GM13977 (cell line): ENCODE results near the gene PLCG1.

Experiments
- DNase-seq: peaks from one replicate; pipeline ENCODE4 v3.0.0; 2012; ENCODE audit warnings: low spot score
- in situ Hi-C: fragments of 300-500 bp; cut with MboI; formaldehyde crosslinking; loops from one replicate; pipeline ENCODE4 v1.12.0; 2022; ENCODE audit warnings: low sequenced_read_pairs, low pct_unique_long_range_greater_than_20kb, mixed read lengths, inconsistent platforms; ENCODE audit not compliant: unreplicated experiment
- TF ChIP-seq, protein P1 (sequence below): IDR thresholded peaks from 2 replicates; pipeline ENCODE4 v1.5.1; 2012; ENCODE audit warnings: mild to moderate bottlenecking, control low read depth; ENCODE audit not compliant: insufficient read depth; ENCODE audit errors: extremely low read depth, missing control alignments

PLCG1 gene

DNA sequence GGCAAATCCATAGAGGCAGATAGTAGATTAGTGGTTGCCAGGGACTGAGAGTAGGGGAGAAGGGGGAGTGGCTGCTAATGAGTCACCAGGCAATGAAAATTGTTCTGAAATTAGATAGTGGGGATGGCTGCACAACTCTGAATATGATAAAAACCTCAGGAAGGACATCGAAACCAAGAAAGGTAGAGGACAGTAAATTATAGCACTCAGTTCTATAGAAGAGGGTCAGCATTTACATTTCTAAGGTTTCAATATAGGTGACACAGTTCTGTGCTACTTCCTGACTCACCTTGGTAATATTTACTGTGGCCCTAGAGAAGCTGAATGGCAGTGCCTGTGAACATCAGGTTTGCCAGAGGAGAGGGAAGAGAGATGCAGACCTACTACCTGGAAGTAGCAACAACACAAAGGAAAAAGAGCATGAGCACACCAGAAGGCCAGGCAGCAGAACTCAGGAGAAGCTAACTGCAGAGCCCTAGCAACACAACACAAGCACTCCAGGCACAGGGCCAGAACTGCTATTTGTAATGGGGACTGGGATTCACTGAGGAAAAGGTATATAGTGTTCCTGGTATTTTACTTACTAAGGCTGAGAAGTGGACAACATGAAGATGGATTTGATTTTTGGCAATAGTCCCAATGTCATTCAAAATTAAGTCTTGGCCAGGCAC lies 75.9 kb downstream of the PLCG1 start:
- DNase-seq = no peak
- in situ Hi-C loops = no loop called here
- TF ChIP-seq, protein P1, sequence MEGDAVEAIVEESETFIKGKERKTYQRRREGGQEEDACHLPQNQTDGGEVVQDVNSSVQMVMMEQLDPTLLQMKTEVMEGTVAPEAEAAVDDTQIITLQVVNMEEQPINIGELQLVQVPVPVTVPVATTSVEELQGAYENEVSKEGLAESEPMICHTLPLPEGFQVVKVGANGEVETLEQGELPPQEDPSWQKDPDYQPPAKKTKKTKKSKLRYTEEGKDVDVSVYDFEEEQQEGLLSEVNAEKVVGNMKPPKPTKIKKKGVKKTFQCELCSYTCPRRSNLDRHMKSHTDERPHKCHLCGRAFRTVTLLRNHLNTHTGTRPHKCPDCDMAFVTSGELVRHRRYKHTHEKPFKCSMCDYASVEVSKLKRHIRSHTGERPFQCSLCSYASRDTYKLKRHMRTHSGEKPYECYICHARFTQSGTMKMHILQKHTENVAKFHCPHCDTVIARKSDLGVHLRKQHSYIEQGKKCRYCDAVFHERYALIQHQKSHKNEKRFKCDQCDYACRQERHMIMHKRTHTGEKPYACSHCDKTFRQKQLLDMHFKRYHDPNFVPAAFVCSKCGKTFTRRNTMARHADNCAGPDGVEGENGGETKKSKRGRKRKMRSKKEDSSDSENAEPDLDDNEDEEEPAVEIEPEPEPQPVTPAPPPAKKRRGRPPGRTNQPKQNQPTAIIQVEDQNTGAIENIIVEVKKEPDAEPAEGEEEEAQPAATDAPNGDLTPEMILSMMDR = no peak

- DNase-seq = no peak
- in situ Hi-C loops = no loop called here
- TF ChIP-seq, protein P1 = no peak
Measured at GRCh38 chr20:41214202-41214601, 76.9 kb downstream of the PLCG1 start.

DNA sequence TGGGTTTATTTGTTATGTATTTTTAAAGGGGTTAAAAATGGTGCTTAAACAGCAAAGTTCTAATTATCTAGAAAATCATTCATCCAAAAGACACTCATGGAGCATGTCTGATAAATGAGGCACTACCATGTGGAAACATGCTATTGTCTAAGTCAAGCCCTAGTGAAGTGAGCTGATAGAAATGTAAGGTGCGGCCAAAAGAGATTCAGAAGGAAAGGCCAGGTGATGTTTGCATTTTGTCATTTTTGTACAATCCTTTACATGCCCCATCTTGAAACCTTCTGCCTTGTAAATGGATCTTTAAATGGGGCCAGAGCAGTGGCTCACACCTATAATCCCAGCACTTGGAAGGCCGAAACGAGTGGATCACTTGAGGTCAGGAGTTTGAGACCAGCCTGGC lies 77.3 kb downstream of the PLCG1 start:
- TF ChIP-seq, protein P1 = no peak
- in situ Hi-C loops = no loop called here
- DNase-seq = no peak

DNA sequence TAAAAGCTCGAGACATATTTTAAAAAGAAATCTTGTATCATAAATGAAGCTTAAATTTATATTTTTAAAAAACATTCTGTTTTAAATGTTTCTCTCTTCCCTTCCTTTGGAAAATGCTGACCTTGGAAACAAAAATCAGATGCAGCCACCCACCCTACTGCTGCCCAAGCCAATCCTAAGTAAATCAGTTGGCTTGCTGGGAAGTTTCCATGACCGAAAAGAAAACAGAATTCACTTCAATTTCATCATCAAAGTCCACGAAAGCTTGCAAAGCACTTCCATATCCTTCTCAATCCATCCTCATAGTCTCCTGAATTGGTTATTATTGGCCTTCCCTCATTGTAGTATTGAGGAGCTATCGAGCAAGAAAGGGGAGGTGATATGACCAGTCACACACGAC lies 80.1 kb downstream of the PLCG1 start:
- in situ Hi-C loops = no loop called here
- TF ChIP-seq, protein P1 = no peak
- no peak for DNase-seq

- DNase-seq = no peak
- in situ Hi-C loops = no loop called here
- TF ChIP-seq, protein P1 = no peak
Measured at GRCh38 chr20:41218466-41218865, 81.1 kb downstream of the PLCG1 start.

DNA sequence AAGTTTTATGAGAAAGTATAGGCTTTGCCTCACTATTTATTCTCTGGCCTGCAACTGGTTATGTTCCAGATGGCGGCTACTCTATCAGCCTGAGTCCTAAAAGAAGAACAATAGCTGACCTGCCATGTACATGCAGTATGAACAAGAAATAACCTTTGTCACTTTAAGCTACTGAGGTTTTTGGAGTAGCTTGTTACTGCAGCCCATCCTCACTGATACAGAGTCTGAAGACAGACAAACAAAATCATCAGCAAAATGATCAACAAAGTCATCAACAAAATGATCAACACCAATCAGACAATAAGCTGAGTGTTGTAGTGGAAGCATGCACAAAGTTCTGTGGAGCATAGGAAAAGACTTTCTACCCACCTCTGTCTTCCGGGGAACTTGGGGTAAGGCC lies 82.5 kb downstream of the PLCG1 start:
- in situ Hi-C loops = no loop called here
- no peak for DNase-seq
- TF ChIP-seq, protein P1 = no peak

- in situ Hi-C loops = no loop called here
- no peak for DNase-seq
- TF ChIP-seq, protein P1 = no peak
Measured at GRCh38 chr20:41221614-41222218, 84.4 kb downstream of the PLCG1 start.
